Measurements from ENCODE around the gene ISL2.

Gene ISL2

GRCh38 chr15:76363251-76363650 is 26.7 kb downstream of the ISL2 start:
- FAIRE-seq (no peak), DNase-seq (ENCODE audit: extremely low spot score, insufficient read length, low read depth) (no peak)

- FAIRE-seq (no peak), DNase-seq (ENCODE audit: extremely low spot score, insufficient read length, low read depth) (no peak)
These were observed 30.1 kb downstream of the ISL2 start for GRCh38 chr15:76366714-76367113.

- no peak for DNase-seq (ENCODE audit: extremely low spot score, insufficient read length, low read depth)
- no peak for FAIRE-seq
These were observed 31.6 kb downstream of the ISL2 start for GRCh38 chr15:76368122-76368621.

- FAIRE-seq = no peak
- DNase-seq (ENCODE audit: extremely low spot score, insufficient read length, low read depth) = no peak
These were observed 39.5 kb downstream of the ISL2 start for GRCh38 chr15:76376029-76376428.

GRCh38 chr15:76376816-76377215 is 40.2 kb downstream of the ISL2 start:
- no peak for FAIRE-seq

GRCh38 chr15:76377217-76377616 is 40.6 kb downstream of the ISL2 start:
- no peak for DNase-seq (ENCODE audit: extremely low spot score, insufficient read length, low read depth)
- FAIRE-seq = no peak

More at GRCh38 chr15:76376816-76377215, 40.2 kb downstream of the ISL2 start:
- no peak for DNase-seq (ENCODE audit: extremely low spot score, insufficient read length, low read depth)

- no peak for FAIRE-seq
These were observed 41.2 kb downstream of the ISL2 start for GRCh38 chr15:76377751-76378150.

GRCh38 chr15:76378691-76379090 is 42.1 kb downstream of the ISL2 start:
- DNase-seq (ENCODE audit: extremely low spot score, insufficient read length, low read depth) = no peak

More at GRCh38 chr15:76377751-76378150, 41.2 kb downstream of the ISL2 start:
- no peak for DNase-seq (ENCODE audit: extremely low spot score, insufficient read length, low read depth)

GRCh38 chr15:76380249-76380648 is 43.7 kb downstream of the ISL2 start:
- FAIRE-seq = no peak
- DNase-seq (ENCODE audit: extremely low spot score, insufficient read length, low read depth) = no peak

More at GRCh38 chr15:76378691-76379090, 42.1 kb downstream of the ISL2 start:
- no peak for FAIRE-seq

- no peak for FAIRE-seq
These were observed 44.8 kb downstream of the ISL2 start for GRCh38 chr15:76381366-76381765.

GRCh38 chr15:76382987-76383728 is 46.6 kb downstream of the ISL2 start:
- no peak for FAIRE-seq

More at GRCh38 chr15:76381366-76381765, 44.8 kb downstream of the ISL2 start:
- DNase-seq (ENCODE audit: extremely low spot score, insufficient read length, low read depth) = no peak

GRCh38 chr15:76384409-76384808 is 47.8 kb downstream of the ISL2 start:
- FAIRE-seq (no peak), DNase-seq (ENCODE audit: extremely low spot score, insufficient read length, low read depth) (no peak)

More at GRCh38 chr15:76382987-76383728, 46.6 kb downstream of the ISL2 start:
- no peak for DNase-seq (ENCODE audit: extremely low spot score, insufficient read length, low read depth)

- DNase-seq (ENCODE audit: extremely low spot score, insufficient read length, low read depth) (no peak), FAIRE-seq (no peak)
These were observed 49.6 kb downstream of the ISL2 start for GRCh38 chr15:76386178-76386577.

GRCh38 chr15:76386926-76387325 is 50.4 kb downstream of the ISL2 start:
- DNase-seq (ENCODE audit: extremely low spot score, insufficient read length, low read depth) (no peak), FAIRE-seq (no peak)

- DNase-seq (ENCODE audit: extremely low spot score, insufficient read length, low read depth) (no peak), FAIRE-seq (no peak)
These were observed 54.0 kb downstream of the ISL2 start for GRCh38 chr15:76390571-76390970.

GRCh38 chr15:76391309-76391708 is 54.7 kb downstream of the ISL2 start:
- FAIRE-seq (no peak), DNase-seq (ENCODE audit: extremely low spot score, insufficient read length, low read depth) (no peak)

GRCh38 chr15:76391847-76392246 is 55.3 kb downstream of the ISL2 start:
- DNase-seq (ENCODE audit: extremely low spot score, insufficient read length, low read depth) (no peak), FAIRE-seq (no peak)
